ENCODE data around the gene NIPSNAP2.
A peak's percentile ranks its signal among the peaks of the same experiment; 100 is the strongest.
"Not testable (repeated sequence)": the region's sequence is repeated elsewhere in the genome, so short reads cannot be mapped to it uniquely, and the experiment has no call there.

The NIPSNAP2 gene

GRCh38 chr7:55975988-55976633 lies 11.7 kb downstream of the NIPSNAP2 start:
- DNase-seq, result peak; percentile 31

- DNase-seq, result peak; percentile 93
These were observed 13.4 kb downstream of the NIPSNAP2 start for GRCh38 chr7:55977831-55978230.

GRCh38 chr7:55980266-55980665 lies 15.9 kb downstream of the NIPSNAP2 start:
- no peak for DNase-seq

- peak; percentile 17 for DNase-seq
These were observed 19.2 kb downstream of the NIPSNAP2 start for GRCh38 chr7:55983537-55983936.

- DNase-seq, result no peak
These were observed 28.0 kb downstream of the NIPSNAP2 start for GRCh38 chr7:55992346-55992745.

GRCh38 chr7:55996856-55997500 lies 32.6 kb downstream of the NIPSNAP2 start:
- DNase-seq, result no peak

GRCh38 chr7:56003749-56004148 lies 39.4 kb downstream of the NIPSNAP2 start:
- no peak for DNase-seq

- no peak for DNase-seq
These were observed 42.8 kb downstream of the NIPSNAP2 start for GRCh38 chr7:56007167-56007652.

GRCh38 chr7:56007891-56008290 lies 43.5 kb downstream of the NIPSNAP2 start:
- DNase-seq, result no peak

- DNase-seq, result no peak
These were observed 45.3 kb downstream of the NIPSNAP2 start for GRCh38 chr7:56009695-56010094.

GRCh38 chr7:56017015-56017414 lies 52.6 kb downstream of the NIPSNAP2 start:
- DNase-seq, result not testable (repeated sequence)

GRCh38 chr7:56019501-56019900 lies 55.1 kb downstream of the NIPSNAP2 start:
- no peak for DNase-seq

GRCh38 chr7:56023500-56023899 lies 59.1 kb downstream of the NIPSNAP2 start:
- no peak for DNase-seq

- DNase-seq, result no peak
These were observed 62.2 kb downstream of the NIPSNAP2 start for GRCh38 chr7:56026538-56026937.

- peak; percentile 28 for DNase-seq
These were observed 64.7 kb downstream of the NIPSNAP2 start for GRCh38 chr7:56028942-56029630.

GRCh38 chr7:56030340-56030739 lies 66.0 kb downstream of the NIPSNAP2 start:
- no peak for DNase-seq

- DNase-seq, result not testable (repeated sequence)
These were observed 67.2 kb downstream of the NIPSNAP2 start for GRCh38 chr7:56031556-56031955.

GRCh38 chr7:56032578-56032977 lies 68.2 kb downstream of the NIPSNAP2 start:
- DNase-seq, result not testable (repeated sequence)

- DNase-seq, result peak; percentile 68
These were observed 69.5 kb downstream of the NIPSNAP2 start for GRCh38 chr7:56033671-56034432.

- no peak for DNase-seq
These were observed 76.3 kb downstream of the NIPSNAP2 start for GRCh38 chr7:56040730-56041129.

GRCh38 chr7:56045758-56046157 lies 81.4 kb downstream of the NIPSNAP2 start:
- DNase-seq, result not testable (repeated sequence)

GRCh38 chr7:56046721-56047445 lies 82.5 kb downstream of the NIPSNAP2 start:
- DNase-seq, result peak; percentile 68

All from fibroblast of skin of scalp (primary cell).